Measurements from ENCODE around the gene B3GALT6.

DNA sequence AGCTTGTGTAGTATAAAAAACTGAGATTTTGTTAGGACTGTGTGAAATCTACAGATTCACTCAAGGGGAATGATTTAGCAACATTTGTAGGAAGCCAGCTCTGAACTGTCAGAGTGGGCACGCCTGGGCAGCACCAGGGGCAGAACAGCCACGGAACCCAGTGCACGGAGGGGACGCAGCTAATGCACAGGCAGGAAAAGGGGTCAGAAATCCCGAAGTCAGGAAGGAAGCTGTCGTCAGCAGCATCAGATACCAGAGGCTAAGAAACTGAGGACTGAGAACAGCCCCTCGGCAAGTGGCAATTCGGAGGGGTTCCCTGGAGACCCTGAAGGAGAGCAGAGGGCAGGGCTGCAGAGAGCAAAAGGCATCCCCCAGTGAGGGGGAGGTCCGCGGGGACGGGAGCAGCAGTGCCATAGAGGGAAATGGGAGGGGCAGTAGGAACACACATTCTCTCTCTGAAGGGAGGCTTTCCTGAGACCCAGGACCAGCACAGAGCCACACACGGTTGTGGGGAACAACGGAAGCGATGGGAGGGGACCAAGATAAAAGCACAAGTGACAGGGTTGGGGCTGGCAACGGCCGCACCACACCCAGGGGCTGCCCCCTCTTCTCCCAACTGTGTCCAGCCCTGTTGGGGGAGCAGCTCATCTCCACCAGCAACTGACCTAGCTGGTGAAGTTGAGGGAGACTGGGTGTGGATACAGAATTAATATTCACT, 29.0 kb downstream of the B3GALT6 start:
- TF ChIP-seq EZH2 (IDR thresholded peaks at IDR 0.05; ENCODE audit: insufficient read depth, poor library complexity, severe bottlenecking), result no peak
- no peak for TF ChIP-seq EZH2phosphoT487 (IDR thresholded peaks at IDR 0.05; ENCODE audit: insufficient read depth, low read depth)
